ENCODE measurements around the gene ZC3H14. TPM values are rescaled to one million over a fixed set of nuclear protein-coding genes. Genes with fewer than 3 reads are reported as not detected.

Gene ZC3H14
- total and polyA plus RNA-seq, 10 of the 15 experiments (the other 5 are each of a cell fraction or from before 2014, with no cell fraction given): 17.9 to 97.1 (median 47.6) TPM

GRCh38 chr14:88588081-88588480 lies 25.2 kb downstream of the ZC3H14 start:
- intact Hi-C loops (cut with micrococcal nuclease; ENCODE audit: unreplicated experiment) (no loop called here), in situ Hi-C loops (cut with MboI) (no loop called here)
- H3K4me1 ChIP-seq (ENCODE audit: control insufficient read depth, insufficient read depth, low read length): no peaks in the 10 kb centered on the region
- no TSS peak for BruUV-seq (replicated peaks)
- H2AFZ ChIP-seq (ENCODE audit: control insufficient read depth, low read depth, low read length): no peak overlapping the region
- DNase-seq (ENCODE audit: low read depth, low spot score): no peak
- POLR2A ChIA-PET: no interaction called here
- no peak overlapping the region for H3K4me3 ChIP-seq
- RAD21 ChIA-PET (ENCODE audit: unreplicated experiment): no interaction called here
- SMC1A ChIA-PET (ENCODE audit: uncharacterized antibody, unreplicated experiment): no interaction called here
- H3K4me2 ChIP-seq (ENCODE audit: control insufficient read depth, insufficient read depth): no peak overlapping the region
- no peaks in the 10 kb centered on the region for H4K20me1 ChIP-seq (ENCODE audit: control insufficient read depth, insufficient read depth)
- FAIRE-seq: no peak
- no peak overlapping the region for H3K9ac ChIP-seq (ENCODE audit: control insufficient read depth, insufficient read depth, low read length)
- ATAC-seq: no peak
- no peaks in the 10 kb centered on the region for H3K79me2 ChIP-seq (ENCODE audit: control insufficient read depth, insufficient read depth, low read length)
- no peak overlapping the region for H3K27ac ChIP-seq (ENCODE audit: control insufficient read depth, insufficient read depth)
- peaks cover 0 to 9% of the 10 kb centered on the region in 2 experiments; a peak in 1 of 4 replicates for H3K36me3 ChIP-seq (ENCODE audit: control insufficient read depth in 2 of 2, insufficient read depth in 2 of 2, low read length in 1 of 2)
- no peaks in the 10 kb centered on the region for H3K9me3 ChIP-seq (replicated peaks; ENCODE audit: control insufficient read depth, insufficient read depth, low read length)
- no peaks in the 10 kb centered on the region for H3K27me3 ChIP-seq (replicated peaks in 1 of 2; ENCODE audit: control insufficient read depth in 2 of 2, insufficient read depth in 2 of 2, low read length in 1 of 2)
- CTCF ChIA-PET: no interaction called here
- WGBS (ENCODE audit: insufficient coverage, insufficient replicate concordance, low lambda C conversion rate, missing lambda C conversion rate): 99% methylated on average over 5 of the region's 5 CpGs
- TF ChIP-seq NR2C1 (IDR thresholded peaks at IDR 0.05) (no peak), ATF7 (IDR thresholded peaks at IDR 0.05; ENCODE audit: low read depth) (no peak), SMAD1 (IDR thresholded peaks at IDR 0.05; ENCODE audit: low read depth, partially characterized antibody) (no peak), CREM (IDR thresholded peaks at IDR 0.05; ENCODE audit: low read depth) (no peak), PRDM15 (CRISPR knock-in tag; IDR thresholded peaks at IDR 0.05) (no peak), NBN (IDR thresholded peaks at IDR 0.05) (no peak), NFYA (IDR thresholded peaks at IDR 0.05; ENCODE audit: borderline replicate concordance, low read depth, low read length) (no peak), EP300 (IDR thresholded peaks at IDR 0.05; ENCODE audit: borderline replicate concordance in 1 of 2, control insufficient read depth in 1 of 2, low read depth in 2 of 2, low read length in 2 of 2) (no peak), RELA (IDR thresholded peaks at IDR 0.05; ENCODE audit: borderline replicate concordance, partially characterized antibody) (no peak), MYC (IDR thresholded peaks at IDR 0.05; ENCODE audit: insufficient read depth, insufficient read length, insufficient replicate concordance, low read length, severe bottlenecking) (no peak), ZBTB40 (IDR thresholded peaks at IDR 0.05; ENCODE audit: borderline replicate concordance) (no peak), JUND (IDR thresholded peaks at IDR 0.05; ENCODE audit: low read depth, low read length) (no peak), IRF4 (IDR thresholded peaks at IDR 0.05; ENCODE audit: low read depth, low read length) (no peak), CEBPB (IDR thresholded peaks at IDR 0.05; ENCODE audit: borderline replicate concordance in 1 of 2, low read depth in 2 of 2, low read length in 2 of 2) (no peak), RCOR1 (conservative IDR thresholded peaks at IDR 0.05; ENCODE audit: low read depth, low read length) (no peak)
- TF ChIP-seq, protein P1, sequence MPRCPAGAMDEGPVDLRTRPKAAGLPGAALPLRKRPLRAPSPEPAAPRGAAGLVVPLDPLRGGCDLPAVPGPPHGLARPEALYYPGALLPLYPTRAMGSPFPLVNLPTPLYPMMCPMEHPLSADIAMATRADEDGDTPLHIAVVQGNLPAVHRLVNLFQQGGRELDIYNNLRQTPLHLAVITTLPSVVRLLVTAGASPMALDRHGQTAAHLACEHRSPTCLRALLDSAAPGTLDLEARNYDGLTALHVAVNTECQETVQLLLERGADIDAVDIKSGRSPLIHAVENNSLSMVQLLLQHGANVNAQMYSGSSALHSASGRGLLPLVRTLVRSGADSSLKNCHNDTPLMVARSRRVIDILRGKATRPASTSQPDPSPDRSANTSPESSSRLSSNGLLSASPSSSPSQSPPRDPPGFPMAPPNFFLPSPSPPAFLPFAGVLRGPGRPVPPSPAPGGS (IDR thresholded peaks at IDR 0.05; ENCODE audit: borderline replicate concordance, insufficient read depth, low read depth, low read length, poor library complexity, severe bottlenecking): no peak

Measured in GM12878 (cell line).